Ishikawa (cell line): ENCODE data around the gene GALNT13.

Experiments used
- CEBPB ChIP-seq: IDR thresholded peaks from 2 replicates; pipeline ENCODE4 v1.6.1; 2012
- EP300 ChIP-seq: IDR thresholded peaks from 2 replicates; pipeline ENCODE4 v1.6.1; 2012; ENCODE audit warnings: borderline replicate concordance
- MAX ChIP-seq: IDR thresholded peaks from 2 replicates; pipeline ENCODE4 v1.6.1; 2012
- RAD21 ChIP-seq: IDR thresholded peaks from 2 replicates; pipeline ENCODE4 v1.6.1; 2012; ENCODE audit warnings: low read depth
- REST ChIP-seq: IDR thresholded peaks from 2 replicates; pipeline ENCODE4 v1.6.1; 2012; ENCODE audit warnings: low read depth, mild to moderate bottlenecking
- TEAD4 ChIP-seq: IDR thresholded peaks from 2 replicates; pipeline ENCODE4 v1.6.1; 2012
- YY1 ChIP-seq: IDR thresholded peaks from 2 replicates; pipeline ENCODE4 v1.6.1; 2012; ENCODE audit warnings: low read depth
- ZBTB7A ChIP-seq: IDR thresholded peaks from 2 replicates; pipeline ENCODE4 v1.6.1; 2012; ENCODE audit warnings: low read depth

GRCh38 chr2:154264024-154264423 is 392.3 kb downstream of the GALNT13 start:
- no peak for TF ChIP-seq EP300
- TF ChIP-seq MAX = no peak
- TF ChIP-seq RAD21 = no peak
- no peak for TF ChIP-seq YY1
- no peak for TF ChIP-seq CEBPB
- no peak for TF ChIP-seq REST
- no peak for TF ChIP-seq ZBTB7A
- TF ChIP-seq TEAD4 = no peak
